Measurements from ENCODE around the gene EPHX1.

DNA sequence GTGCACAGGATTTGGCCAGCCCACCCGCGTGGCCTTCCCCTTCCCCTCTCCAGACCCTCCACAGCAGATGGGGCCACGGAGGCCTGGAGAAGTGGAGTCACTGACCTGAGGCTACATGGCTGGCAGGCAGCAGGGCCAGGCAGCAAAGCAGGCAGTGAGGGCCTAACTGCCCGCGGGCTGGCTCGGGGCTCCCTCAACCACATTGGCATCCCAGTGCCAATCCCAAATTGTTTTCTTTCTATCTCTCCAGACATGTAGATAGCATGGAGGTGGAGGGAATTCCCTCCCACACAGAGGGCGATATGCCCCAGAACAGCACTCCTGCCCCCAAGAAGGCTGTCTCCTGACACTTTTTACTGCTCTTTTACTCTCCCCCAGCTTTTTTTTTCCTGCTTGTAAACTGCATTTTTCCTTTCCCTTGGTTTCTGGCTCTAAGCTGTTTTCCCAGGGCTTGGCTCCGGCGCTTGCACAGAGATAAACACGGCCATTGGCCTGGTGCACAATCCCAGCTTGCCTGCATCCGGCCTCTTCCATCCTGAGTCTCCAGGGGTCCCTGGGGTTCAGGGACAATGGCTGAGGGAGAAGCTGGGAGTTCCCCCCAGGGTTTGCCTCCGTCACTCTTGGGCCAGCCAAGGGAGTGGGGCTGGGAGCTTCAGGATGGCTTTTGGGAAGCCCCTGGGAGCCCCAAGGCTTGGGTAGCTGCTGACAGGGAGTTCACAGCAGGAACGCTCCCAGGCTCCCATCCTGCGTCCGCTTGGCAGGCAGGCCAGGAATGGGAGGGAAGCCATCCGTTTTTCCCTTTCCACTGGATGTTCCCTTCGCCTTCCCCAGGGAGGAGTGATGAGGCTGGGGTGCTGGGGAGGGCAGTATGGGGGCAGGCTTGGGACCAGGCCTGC is 7.0 kb downstream of the EPHX1 start:
- TF ChIP-seq POLR2A (IDR thresholded peaks at IDR 0.05): no peak
- TF ChIP-seq, protein P1, sequence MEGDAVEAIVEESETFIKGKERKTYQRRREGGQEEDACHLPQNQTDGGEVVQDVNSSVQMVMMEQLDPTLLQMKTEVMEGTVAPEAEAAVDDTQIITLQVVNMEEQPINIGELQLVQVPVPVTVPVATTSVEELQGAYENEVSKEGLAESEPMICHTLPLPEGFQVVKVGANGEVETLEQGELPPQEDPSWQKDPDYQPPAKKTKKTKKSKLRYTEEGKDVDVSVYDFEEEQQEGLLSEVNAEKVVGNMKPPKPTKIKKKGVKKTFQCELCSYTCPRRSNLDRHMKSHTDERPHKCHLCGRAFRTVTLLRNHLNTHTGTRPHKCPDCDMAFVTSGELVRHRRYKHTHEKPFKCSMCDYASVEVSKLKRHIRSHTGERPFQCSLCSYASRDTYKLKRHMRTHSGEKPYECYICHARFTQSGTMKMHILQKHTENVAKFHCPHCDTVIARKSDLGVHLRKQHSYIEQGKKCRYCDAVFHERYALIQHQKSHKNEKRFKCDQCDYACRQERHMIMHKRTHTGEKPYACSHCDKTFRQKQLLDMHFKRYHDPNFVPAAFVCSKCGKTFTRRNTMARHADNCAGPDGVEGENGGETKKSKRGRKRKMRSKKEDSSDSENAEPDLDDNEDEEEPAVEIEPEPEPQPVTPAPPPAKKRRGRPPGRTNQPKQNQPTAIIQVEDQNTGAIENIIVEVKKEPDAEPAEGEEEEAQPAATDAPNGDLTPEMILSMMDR (IDR thresholded peaks at IDR 0.05): no peak

Data from Peyer's patch (tissue), 4 donors.